Hepatic stellate cell (primary cell): ENCODE measurements around the gene NCOR2.

Source experiments
- DNase-seq: peaks from one replicate; pipeline ENCODE4 v3.0.0; 2011; ENCODE audit warnings: low spot score

Gene NCOR2

GRCh38 chr12:124559182-124560017 lies 8.0 kb downstream of the NCOR2 start:
- no peak for DNase-seq

DNA sequence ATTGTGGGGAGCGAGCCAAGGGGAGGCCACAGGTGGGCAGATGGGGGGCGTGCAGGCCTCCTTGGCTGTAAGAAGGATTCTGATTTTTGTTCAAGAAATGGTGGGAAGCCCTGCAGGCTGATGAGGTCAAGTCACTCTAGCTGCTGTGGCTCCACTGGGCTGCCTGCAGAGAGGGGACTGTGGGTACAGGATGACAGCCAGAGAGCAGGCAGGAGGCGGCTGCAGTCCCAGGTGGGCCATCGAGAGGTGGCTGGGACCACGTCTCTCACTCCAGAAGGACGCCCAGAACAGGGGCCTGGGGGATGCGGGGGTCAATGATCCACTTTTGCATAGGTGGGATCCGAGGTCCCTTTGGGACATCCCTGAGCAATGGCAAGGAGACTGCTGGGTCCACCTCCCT lies 9.1 kb downstream of the NCOR2 start:
- DNase-seq = no peak

DNA sequence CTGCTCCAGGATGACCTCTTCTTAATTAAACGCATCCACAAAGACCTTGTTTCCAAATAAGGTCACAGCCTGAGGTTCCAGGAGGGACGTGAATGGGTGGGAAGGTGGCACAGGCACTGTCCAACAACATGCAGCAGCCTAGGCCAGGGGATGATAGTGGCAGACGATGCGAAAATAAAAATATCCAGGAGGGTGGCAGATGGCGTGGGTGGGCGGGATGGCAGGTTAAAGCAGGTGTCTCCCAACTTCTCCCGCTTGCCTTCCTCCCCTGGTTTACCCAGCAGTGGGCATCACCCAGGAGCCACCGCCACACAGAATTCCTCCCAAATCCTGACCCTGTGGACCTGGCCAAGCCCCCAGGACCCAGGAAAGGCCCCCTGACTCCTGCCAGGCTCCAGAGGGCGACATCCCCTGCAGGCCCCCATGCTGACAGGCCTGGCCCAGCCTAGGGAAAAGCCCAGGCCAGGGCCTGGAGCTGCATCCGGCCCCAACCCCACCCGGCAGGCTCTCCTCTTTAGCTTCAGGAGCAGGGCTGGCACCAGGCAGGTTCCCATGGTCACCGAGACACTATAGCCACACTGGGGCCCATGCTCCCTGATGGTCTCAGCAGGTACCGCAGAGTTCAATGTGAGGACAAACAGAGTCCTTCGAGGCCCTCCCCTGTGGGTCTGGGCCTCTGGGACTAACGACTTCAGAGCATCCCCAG lies 9.7 kb downstream of the NCOR2 start:
- no peak for DNase-seq

- no peak for DNase-seq
Measured at GRCh38 chr12:124556896-124557501, 10.4 kb downstream of the NCOR2 start.

DNA sequence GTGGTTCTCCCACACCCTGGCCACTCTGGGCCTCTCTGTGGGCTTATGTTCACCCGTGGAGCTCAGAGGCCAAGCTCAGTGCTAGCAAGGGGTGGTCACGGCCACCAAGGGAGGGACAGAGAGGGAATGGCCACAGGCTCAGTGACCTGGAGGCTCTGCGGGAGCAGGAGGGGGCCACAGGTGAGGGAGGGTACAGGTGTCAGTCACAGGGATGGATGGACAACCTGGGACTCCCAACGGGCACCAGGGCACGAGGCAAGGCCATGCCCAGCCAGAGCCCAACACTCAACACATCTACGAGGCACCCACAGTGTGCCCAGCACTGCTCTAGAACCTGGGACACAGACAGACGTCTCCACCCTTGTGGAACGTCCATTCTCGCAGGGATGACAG lies 11.3 kb downstream of the NCOR2 start:
- DNase-seq = no peak

GRCh38 chr12:124555168-124556073 lies 12.0 kb downstream of the NCOR2 start:
- no peak for DNase-seq

- peak; percentile 64 for DNase-seq
Measured at GRCh38 chr12:124554429-124555029, 12.9 kb downstream of the NCOR2 start.

DNA sequence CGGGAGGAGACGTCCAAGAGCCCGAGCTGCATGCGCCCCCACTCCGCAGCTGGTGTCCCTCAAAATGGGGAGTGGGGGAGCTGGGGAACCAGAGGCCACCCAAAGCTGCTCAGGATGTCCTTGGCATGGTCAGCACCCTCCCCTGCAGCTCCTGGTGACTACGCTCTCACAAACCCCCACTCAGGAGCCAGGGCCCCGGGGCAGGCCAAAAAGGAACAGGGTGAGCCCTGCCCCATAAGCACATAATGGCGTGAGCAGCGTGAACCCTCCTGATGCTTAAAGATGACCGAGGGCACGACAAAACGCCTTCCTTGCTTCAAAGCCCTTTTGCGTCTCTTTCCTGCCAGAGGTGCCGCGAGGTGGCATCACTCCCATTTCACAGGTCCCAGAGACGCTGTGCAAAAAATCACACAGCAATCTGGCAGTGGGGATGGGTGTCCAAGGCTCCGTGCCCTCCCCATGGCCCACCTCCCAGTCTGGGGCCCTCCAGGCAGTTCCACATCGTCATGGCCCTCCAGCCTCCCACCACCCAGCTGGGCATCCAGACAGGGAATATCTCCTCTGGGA lies 13.5 kb downstream of the NCOR2 start:
- DNase-seq = no peak

DNA sequence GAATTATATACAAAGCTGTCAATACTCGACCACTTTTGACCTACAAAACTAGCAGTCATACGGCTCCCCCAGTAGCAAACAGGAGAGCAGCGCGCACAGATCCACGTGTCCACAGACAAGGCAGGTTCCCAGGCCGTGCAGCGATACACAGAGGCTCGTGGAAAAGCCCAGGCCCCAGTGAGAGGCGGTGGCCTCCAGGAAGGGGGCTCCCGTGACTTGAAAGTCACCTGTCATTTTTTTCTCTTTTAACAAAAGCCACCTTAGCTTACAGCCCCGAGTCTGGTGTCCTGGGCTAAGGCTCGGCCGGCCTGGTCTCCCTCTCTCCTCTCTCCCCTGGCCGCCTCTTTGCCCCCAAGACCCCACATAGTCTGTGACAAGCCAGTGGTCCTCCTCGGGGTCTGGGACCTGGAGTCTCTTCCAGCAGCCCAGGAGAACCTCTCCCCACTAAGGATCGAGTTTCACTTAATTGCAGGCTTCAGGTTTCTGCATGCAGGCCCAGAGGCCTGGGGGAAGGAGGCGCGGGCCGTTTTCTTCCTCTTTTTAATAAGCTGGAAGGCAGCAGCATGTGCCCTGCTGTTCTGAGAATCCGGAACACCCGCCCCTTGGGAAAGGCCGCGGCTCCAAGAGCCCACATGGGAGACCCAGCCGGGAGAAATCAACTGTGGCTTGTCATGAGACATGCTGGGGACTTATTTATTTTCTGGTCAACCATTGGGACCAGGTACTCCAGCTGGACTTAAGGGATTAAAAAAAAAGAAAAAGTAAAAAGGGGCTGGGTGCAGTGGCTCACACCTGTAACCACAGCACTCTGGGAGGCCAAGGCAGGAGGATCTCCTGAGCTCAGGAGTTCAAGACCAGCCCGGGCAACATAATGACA lies 15.9 kb downstream of the NCOR2 start:
- no peak for DNase-seq

DNA sequence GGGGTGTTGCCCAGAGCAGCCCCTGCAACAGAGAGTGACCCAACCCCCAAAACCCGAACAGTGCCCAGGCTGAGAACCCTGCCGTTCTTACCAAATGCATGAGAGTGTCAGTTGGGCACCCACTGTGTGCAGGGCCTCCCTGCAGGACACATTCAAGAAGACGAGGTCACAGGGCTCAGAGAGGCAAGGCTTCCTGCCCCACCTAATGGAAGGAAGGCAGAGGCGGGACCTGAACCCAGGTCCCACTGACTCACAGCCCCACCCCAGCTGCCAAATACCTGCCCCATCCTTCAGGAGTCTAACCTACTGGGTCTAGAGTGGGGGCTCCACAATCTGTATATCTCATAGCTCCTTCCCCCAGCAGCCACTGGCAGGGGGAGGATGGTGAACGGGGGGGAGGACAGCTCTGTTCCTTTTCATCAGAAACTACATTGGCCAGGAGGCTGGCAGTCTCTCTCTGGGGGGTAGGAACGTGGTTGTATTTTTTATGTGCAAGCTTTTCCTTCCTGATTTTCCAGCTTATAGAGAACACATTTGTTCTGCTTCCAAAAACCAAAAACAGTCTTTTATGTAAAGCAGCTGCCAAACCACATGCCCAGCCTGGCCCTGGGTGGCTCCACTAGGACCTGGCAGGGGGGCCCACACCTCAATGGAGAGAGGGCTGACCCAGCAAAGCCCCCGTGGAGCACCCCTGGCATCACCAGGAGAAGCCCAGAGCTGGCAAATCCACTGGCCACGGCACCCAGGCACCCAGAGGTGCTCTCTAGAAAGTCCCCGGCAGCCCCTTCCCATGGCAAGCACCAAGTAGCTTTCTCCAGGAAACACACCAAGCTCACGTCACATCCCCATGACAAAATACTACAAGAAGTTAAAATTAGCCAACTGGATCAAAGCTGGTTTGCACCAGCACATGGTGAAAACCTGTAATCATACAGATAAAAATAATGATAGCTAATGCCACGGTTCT lies 17.0 kb downstream of the NCOR2 start:
- no peak for DNase-seq

DNA sequence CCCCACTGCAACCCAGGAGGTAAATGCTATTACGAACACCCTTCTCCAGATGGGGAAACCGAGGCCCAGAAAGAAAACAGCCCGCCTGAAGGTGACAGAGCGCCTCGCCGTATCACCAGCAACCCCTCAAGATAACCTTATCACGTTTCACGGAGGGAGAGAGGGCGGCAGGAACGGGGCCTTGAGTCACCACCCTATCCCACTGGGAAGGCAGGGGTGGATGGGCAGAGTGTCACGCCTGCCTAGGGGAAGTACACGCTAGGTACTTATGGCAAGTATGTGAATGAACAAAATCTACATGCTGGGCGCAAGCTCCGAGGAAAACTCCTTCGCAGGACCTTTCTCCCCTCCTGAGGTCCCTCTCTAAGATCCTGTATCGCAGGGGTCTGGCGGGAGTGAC lies 17.8 kb downstream of the NCOR2 start:
- no peak for DNase-seq

- DNase-seq = no peak
Measured at GRCh38 chr12:124548854-124549378, 18.5 kb downstream of the NCOR2 start.

DNA sequence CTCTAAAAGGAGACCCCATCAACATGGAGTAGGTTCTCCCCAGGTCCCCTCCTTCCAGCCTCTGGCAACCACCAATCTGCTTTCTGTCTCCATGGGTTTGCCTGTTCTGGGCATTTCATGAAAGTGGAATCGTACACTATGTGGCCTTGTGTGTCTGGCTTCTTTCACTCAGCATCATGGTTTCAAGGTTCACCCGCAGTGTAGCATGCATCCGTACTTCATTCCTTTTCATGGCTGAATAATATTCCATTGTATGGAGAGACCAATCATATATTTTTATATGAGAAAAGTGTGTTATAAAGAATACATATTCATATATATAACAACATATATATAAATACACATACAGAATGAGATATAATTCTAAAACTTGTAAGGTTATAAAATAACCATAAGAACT lies 19.8 kb downstream of the NCOR2 start:
- DNase-seq = no peak

GRCh38 chr12:124545508-124546418 lies 21.6 kb downstream of the NCOR2 start:
- peak; percentile 60 for DNase-seq

- DNase-seq = no peak
Measured at GRCh38 chr12:124544983-124545382, 22.4 kb downstream of the NCOR2 start.

DNA sequence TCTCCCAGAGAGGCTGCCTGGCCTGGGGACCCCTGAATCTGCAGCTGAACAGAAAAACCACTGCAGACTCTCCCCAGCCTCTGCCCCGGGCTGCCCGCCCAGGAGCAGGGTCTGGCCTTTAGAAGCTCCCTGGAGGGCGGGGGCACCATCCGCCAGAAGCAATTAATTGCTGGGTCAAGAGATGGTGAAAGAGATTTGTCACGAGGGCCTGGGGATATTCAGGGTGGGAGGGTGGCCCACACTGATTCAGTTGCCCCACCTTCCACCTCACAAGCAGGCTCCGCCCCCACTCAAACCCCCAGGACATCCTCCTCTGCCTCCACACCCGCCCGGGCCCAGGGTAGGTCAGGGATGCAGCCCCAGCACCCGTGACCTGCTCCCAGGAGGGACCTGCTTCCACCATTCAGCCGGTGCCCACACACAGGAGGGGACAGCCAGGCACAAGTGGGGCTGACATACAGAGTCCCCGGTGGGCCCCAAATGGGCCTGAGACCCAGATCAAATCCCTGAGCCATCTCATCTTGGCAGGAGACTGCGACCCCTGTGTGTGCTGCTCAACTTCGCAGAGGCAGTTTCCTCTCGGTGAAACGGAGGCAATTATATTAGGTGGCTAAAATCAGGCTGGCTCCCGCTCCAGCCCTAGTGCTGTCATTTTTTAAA lies 23.0 kb downstream of the NCOR2 start:
- DNase-seq = no peak
